Suppressor macrophage treated with lipopolysaccharide for 1 hour (primary cell): ENCODE measurements around the gene EGFR.

ENCODE experiments used
- DNase-seq, 3 donors: peaks; one replicate each; pipeline ENCODE4 v3.0.0-alpha.2; 2020 to 2022

The EGFR gene

GRCh38 chr7:55043691-55044370, 25.0 kb downstream of the EGFR start:
- no peak for DNase-seq

DNA sequence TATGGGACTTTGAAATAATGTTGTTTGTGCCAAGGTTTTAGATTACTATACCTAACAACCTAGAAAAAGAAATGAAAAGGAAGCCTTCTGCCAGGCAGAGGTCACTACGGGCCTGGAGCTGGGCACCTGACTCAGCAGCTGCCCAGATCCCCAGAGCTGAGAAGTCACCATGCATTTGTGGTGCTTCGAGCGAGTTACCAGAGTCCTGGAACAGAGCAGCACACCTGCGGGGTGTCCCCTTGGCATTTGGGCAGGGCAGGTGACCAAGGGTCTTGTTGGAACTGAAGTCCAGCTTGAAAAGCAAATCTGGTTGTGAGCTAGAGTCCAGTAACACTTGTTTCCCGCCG, 25.5 kb downstream of the EGFR start:
- DNase-seq: no peak

DNA sequence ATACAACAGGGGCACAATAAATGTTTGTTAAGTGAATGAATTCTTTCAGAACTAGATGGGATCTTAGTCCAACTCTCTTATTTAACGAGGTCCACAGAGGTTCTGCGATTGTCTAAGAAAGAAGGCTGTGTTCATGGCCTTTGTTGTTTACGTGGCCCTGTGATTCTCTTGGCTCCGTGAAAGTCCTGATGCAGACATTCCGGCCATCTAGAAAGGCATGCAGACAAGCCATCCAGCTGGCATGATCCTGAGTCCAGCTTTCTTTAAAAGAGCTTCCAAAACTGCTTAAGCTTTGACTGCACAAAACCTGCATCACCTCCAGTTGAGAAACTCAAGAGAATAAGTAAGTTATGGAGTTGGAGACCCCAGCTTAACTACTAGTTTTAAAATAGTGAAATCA, 26.0 kb downstream of the EGFR start:
- DNase-seq: no peak

GRCh38 chr7:55046582-55047342, 27.9 kb downstream of the EGFR start:
- DNase-seq: no peak

DNA sequence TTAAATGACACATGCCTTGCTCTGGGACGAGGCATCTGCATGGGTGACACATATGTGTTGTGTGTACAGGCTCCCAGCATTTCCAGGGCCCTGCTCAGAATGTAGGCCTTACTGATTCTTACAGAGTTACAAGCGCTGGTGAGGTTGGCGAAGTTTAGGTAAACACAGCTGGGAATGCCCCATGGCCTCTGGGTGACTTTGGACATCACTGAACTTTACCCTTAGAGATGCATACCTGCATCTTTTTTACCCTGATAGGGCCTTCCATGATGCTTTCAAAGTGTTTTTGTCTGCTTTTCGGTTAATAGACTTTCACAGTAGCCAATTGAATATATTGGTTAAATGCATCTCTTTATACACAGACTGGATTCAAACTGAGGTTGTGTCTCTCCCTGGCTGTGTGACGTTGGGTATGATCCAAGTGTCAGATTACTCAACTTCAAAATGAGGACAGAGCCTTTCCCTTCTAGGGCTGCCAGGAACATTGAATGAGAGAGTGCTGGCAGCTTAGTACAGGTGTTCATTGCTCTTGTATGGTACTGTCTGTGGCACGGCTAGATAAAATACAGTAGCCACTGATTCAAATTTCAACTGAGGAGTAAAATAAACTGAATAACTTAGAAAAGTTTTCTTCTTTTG, 29.5 kb downstream of the EGFR start:
- no peak for DNase-seq

- DNase-seq: no peak
Observed at GRCh38 chr7:55050281-55050680, 31.5 kb downstream of the EGFR start.

GRCh38 chr7:55052081-55052480, 33.3 kb downstream of the EGFR start:
- no peak for DNase-seq

DNA sequence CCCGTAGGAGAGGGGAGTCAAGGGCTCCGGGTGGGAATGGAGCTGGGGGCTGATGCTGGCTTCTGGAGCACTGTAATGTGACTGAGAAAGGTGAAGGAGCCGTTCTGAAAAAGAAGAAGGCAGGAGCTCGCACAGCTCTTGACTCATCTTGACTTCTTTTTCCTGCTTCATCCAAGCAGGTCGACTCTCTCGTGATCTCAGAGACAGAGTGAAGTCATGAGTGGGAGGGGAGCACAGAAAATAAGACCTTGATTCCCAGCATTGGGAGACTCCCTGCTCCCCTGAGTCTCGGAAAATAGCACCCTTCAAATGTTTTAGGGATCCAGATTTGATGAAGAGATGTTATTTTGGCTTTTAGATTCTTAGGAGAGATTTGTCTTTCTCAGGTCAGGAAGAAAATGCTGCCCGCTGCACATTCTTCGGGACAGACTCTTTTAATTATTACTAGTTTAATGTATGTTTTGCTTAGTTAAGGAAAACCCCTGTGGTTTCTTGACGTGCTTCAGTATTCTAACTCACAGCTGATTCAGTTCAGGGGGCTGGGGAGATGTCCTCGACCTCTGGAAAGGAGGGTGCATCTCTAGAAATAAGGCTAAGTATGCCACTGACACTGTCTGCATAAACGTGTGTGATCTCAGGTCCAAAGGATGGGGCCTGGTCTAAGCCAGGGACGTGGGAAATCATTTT, 34.1 kb downstream of the EGFR start:
- no peak for DNase-seq

DNA sequence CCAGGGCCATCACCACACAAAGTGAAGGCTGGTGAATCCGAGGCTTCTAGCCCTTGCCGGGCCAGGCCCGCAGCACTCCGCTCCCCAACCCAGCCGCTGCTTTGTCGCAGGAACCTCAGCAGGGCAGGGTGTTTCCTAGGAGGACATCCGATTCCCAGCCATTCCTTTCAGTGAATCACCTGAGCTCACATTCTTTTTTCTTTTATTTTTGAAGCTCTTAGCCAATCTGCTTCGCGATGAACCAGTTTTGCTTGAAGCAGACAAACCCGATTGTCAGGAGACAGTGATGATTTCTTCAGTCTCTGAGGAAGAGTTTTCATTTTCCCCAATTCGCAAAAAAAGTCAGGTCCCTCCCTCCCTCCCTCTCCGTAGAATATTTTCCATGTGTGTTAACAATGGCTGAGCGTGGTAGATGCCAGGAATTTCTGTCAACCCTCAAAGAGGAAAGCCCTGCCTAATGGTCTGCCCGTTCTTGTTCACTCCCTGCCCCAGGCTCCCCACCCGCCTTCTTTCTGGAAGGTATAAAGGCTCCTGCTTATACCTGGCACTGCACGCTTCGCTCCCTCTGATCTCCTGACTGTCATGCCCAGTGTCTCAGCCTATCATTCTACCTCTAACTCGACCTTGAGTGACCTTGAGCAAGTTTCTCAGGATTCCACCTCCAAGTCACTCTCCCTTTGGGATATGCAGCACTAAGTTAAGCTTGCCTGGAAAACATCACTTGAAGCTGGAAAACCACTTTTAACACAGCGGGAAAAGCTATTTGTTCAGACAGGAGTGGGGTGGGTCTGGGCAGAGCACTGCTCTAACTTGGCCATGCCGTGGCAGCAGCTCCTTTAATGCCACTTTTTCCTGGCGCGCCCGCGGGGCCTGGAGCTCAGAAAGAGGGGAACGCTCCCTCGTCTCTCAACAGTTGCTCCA, 35.1 kb downstream of the EGFR start:
- no peak for DNase-seq

GRCh38 chr7:55054758-55055157, 35.9 kb downstream of the EGFR start:
- no peak for DNase-seq

DNA sequence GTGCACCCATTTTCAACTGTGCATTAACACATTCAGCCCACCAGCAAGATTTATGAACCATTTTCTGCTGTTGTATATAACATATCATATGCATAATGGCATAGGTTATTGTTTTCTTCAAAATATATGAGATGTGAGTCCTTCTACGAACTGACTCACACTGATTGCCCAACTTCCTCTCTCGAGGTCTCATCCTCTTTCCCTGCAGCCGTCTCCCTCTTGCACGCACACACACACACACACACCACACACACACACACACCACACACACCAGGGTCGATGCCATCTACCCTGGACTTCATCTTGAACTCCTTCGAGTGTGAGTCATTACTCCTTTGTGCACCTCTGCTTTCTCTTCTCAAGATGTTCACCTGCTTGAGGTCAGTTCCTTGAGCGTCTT, 36.7 kb downstream of the EGFR start:
- DNase-seq: no peak

DNA sequence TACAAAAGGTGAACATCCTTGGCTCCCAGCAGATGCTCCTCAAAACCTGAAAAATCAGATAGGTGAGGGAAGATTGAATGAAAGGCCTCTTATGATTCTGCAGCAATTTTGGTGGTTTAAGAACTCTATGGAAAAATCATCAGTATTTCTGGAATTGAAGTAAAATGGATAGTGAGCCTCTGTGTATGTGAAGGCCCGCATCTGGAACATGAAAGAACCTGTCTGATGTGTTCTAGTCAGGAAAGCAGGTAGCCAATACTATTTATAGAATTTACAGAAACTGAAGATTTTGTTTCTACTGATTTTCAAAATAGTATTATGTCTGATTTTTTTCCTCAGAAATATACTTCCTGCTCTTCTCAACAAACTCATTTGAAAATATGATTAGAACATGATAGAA, 37.3 kb downstream of the EGFR start:
- no peak for DNase-seq

DNA sequence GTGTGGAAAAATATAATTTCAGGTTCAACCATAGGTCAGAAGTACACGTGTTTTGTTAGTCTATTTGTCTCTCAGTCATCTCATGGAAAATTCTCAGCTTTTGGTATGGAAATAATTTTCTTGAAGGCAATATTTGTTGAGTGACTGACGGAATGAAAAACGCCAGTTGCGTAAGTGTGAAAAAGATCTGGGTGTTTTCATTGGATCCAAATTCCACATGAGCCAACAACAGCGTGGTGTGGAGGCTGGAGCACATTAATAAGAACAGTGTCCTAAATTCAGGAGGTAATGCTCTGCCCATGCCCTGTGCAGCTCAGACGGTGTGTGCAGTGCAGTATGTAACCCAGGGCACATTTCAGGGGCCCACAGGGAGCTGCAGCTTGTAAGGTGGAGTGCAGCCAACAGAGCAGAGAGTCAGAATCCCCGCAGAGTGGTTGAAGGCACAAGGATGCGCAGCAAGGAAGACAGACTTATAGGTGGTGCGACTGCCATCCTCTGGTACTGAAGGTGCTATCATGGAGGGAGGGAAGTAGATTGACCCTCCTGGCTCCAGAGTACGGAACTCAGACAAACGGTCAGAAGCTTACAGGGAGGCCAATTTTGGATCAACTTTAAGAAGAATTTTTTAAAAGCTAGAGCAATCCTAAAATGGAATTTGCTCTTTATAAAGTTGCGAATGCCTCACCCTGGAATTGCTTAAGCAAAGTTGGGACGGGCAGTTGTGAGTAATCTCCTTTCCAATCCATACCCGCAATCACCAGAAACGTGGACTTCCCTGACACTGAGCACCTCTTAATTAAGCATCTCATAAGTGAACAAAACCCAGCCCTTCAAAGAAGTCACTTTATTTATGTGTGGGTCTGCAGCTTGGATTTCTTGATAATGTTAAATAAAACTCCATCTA, 38.0 kb downstream of the EGFR start:
- no peak for DNase-seq

DNA sequence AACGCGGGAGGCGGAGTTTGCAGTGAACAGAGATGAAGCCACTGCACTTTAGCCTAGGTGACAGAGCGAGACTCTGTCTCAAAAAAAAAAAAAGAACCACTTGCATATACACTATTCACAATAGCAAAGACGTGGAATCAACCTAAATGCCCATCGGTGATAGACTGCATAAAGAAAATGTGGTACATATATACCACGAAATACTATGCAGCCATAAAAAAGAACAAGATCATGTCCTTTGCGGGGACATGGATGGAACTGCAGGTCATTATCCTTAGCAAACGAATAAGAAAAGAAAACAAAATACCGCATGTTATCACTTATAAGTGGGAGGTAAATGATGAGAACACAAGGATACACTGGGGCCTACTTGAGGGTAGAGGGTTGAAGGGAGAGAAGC, 39.5 kb downstream of the EGFR start:
- DNase-seq: no peak

- DNase-seq: no peak
Observed at GRCh38 chr7:55059021-55059420, 40.2 kb downstream of the EGFR start.

DNA sequence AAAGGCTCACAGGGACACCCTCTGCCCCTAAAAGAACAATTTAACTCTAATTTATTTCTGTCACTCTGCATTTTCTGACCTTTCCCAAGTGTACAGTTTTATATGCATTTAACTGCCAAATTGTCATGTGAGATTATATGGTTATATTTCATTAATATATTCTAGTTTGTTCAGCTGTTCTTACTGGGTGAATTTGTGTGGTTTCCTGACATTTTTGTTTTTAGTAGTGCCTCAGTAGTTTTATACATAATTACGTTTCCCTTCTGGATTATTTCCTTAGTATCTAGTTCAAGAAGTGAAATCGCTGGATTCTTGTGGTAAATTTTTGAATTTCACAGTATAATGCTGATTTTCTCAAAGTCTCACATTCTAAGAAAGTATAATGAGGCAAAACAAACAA, 41.3 kb downstream of the EGFR start:
- no peak for DNase-seq

GRCh38 chr7:55060636-55061022, 41.8 kb downstream of the EGFR start:
- no peak for DNase-seq

DNA sequence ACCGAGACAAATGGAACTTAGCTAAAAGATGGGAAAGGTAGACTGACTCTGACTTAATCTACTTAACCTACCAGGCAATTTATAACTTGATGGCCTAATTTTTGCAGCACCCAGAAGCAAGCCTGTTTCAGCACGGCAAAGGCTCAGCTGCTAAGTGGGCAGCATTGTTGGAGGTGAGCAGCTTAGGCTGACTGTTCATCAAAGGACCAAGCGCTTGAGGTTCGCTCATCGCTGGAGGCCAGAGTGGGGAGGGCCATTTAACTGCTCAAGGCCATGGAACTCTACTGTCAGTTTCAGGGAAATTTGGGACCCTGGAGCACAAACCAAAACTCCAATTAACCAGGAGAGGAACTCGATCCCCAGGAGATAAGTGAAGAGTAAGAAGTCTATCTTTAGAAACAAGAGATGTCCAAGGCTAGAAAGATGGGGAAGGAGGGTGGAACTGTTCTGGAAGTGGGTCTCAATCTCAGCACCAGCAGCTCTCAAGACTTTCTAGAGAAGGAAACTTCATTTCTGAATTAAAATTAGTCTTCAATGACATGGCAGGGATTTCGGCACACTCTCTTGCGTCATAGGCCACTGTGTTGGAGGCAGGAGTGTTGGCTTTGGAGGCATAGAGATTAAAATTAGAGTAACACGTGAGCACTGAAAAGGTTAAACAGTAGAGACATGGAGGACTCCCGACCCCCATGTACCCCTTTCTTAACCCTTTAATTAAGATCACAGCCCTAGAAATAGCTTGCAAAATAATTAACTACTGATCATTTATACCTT, 43.1 kb downstream of the EGFR start:
- DNase-seq: no peak

- DNase-seq: no peak
Observed at GRCh38 chr7:55063061-55063460, 44.2 kb downstream of the EGFR start.

- no peak for DNase-seq
Observed at GRCh38 chr7:55063633-55064032, 44.8 kb downstream of the EGFR start.

GRCh38 chr7:55065079-55065478, 46.3 kb downstream of the EGFR start:
- peak in 1 of 3 donors; percentile 4 for DNase-seq
